ENCODE measurements around the gene MDH1.
"Not testable (repeated sequence)": the region's sequence is repeated elsewhere in the genome, so short reads cannot be mapped to it uniquely, and the experiment has no call there.

Gene MDH1

DNA sequence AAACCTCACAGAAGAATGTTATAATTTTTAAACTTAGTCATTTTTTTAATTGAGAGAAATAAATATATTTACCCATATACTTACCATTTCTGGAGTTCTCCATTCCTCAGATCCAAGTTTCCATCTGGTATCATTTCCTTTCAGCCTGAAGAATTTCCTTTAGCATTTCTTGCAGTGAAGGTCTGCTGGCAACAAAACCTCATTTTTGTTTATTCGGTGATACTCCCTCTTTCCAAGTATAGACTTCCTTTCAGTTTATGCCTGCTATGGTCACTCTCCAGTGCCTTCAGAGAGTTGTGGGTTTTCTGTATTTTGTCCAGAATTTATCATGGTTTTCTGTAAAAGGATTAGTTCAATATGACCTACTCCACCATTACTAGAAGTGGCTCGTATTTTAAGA lies 17.5 kb upstream of the MDH1 start:
- Histone ChIP-seq H3K4me2 (ENCODE audit: insufficient read depth, low read length, poor library complexity, severe bottlenecking) (no peak overlapping the region), H3K9me3 (replicated peaks in 1 of 2; ENCODE audit: control insufficient read depth in 2 of 2, insufficient read depth in 1 of 2, low read depth in 1 of 2, low read length in 2 of 2) (peaks cover 0 to 3% of the 10 kb centered on the region in 2 donors), H3K14ac (ENCODE audit: low read length) (no peak overlapping the region), H2BK15ac (ENCODE audit: low read length) (no peak overlapping the region), H3K4me1 (ENCODE audit: control insufficient read depth in 2 of 2, insufficient read depth in 1 of 2, low read depth in 1 of 2, low read length in 2 of 2) (no peaks in the 10 kb centered on the region), H2BK120ac (ENCODE audit: low read depth, low read length) (no peak overlapping the region), H3K23ac (ENCODE audit: low read depth, low read length, poor library complexity) (no peak overlapping the region), H2AFZ (ENCODE audit: low read length) (no peak overlapping the region), H3K4ac (ENCODE audit: low read length) (no peak overlapping the region), H3K27me3 (ENCODE audit: control insufficient read depth in 3 of 3, insufficient read depth in 3 of 3, low read depth in 1 of 3, low read length in 3 of 3) (no peaks in the 10 kb centered on the region), H3K79me1 (ENCODE audit: low read depth, low read length) (peaks cover 2% of the 10 kb centered on the region), H3K9ac (ENCODE audit: low read depth, low read length, poor library complexity) (no peak overlapping the region), H2AK5ac (ENCODE audit: low read depth, low read length) (no peak overlapping the region), H3K18ac (ENCODE audit: low read length) (no peak overlapping the region), H2BK12ac (ENCODE audit: low read length) (no peak overlapping the region), H3K4me3 (ENCODE audit: low read length in 2 of 2) (no peak overlapping the region), H4K8ac (ENCODE audit: low read depth, low read length) (no peak overlapping the region), H3K27ac (replicated peaks; ENCODE audit: low read length) (no peak overlapping the region), H4K91ac (ENCODE audit: low read depth, low read length, poor library complexity) (no peak overlapping the region), H3K36me3 (replicated peaks in 1 of 2; ENCODE audit: control insufficient read depth in 2 of 2, insufficient read depth in 2 of 2, low read length in 2 of 2) (no peaks in the 10 kb centered on the region), H2BK5ac (ENCODE audit: low read length) (no peak overlapping the region)
- no CpG with 5 or more reads among the region's 2 CpGs for whole genome bisulfite sequencing, 2 donors (ENCODE audit: extremely low coverage in 2 of 2, insufficient read length in 2 of 2, insufficient replicate concordance in 1 of 2)
- no peak for DNase-seq (ENCODE audit: low spot score)

- H2BK120ac ChIP-seq (ENCODE audit: low read depth, low read length): no peak overlapping the region
- H3K4ac ChIP-seq (ENCODE audit: low read length): no peak overlapping the region
- peaks cover 2% of the 10 kb centered on the region for H3K79me1 ChIP-seq (ENCODE audit: low read depth, low read length)
- H3K4me1 ChIP-seq (ENCODE audit: control insufficient read depth in 2 of 2, insufficient read depth in 1 of 2, low read depth in 1 of 2, low read length in 2 of 2): no peaks in the 10 kb centered on the region
- no peak overlapping the region for H3K23ac ChIP-seq (ENCODE audit: low read depth, low read length, poor library complexity)
- no peaks in the 10 kb centered on the region for H3K27me3 ChIP-seq (ENCODE audit: control insufficient read depth in 3 of 3, insufficient read depth in 3 of 3, low read depth in 1 of 3, low read length in 3 of 3)
- no peak overlapping the region for H4K8ac ChIP-seq (ENCODE audit: low read depth, low read length)
- no peak overlapping the region for H4K91ac ChIP-seq (ENCODE audit: low read depth, low read length, poor library complexity)
- no peak overlapping the region for H3K27ac ChIP-seq (replicated peaks; ENCODE audit: low read length)
- H2BK12ac ChIP-seq (ENCODE audit: low read length): no peak overlapping the region
- no peak for DNase-seq (ENCODE audit: low spot score)
- H3K9me3 ChIP-seq (replicated peaks in 1 of 2; ENCODE audit: control insufficient read depth in 2 of 2, insufficient read depth in 1 of 2, low read depth in 1 of 2, low read length in 2 of 2): no peaks in the 10 kb centered on the region
- H3K36me3 ChIP-seq (replicated peaks in 1 of 2; ENCODE audit: control insufficient read depth in 2 of 2, insufficient read depth in 2 of 2, low read length in 2 of 2): no peaks in the 10 kb centered on the region
- no peak overlapping the region for H2BK5ac ChIP-seq (ENCODE audit: low read length)
- H3K18ac ChIP-seq (ENCODE audit: low read length): no peak overlapping the region
- H2AFZ ChIP-seq (ENCODE audit: low read length): no peak overlapping the region
- no peak overlapping the region for H2BK15ac ChIP-seq (ENCODE audit: low read length)
- no peak overlapping the region for H2AK5ac ChIP-seq (ENCODE audit: low read depth, low read length)
- H3K9ac ChIP-seq (ENCODE audit: low read depth, low read length, poor library complexity): no peak overlapping the region
- H3K14ac ChIP-seq (ENCODE audit: low read length): no peak overlapping the region
- no peak overlapping the region for H3K4me2 ChIP-seq (ENCODE audit: insufficient read depth, low read length, poor library complexity, severe bottlenecking)
- no peak overlapping the region for H3K4me3 ChIP-seq (ENCODE audit: low read length in 2 of 2)
- no CpG with 5 or more reads among the region's 2 CpGs for WGBS, 2 donors (ENCODE audit: extremely low coverage in 2 of 2, insufficient read length in 2 of 2, insufficient replicate concordance in 1 of 2)
Observed at GRCh38 chr2:63572001-63572400, 16.8 kb upstream of the MDH1 start.

DNA sequence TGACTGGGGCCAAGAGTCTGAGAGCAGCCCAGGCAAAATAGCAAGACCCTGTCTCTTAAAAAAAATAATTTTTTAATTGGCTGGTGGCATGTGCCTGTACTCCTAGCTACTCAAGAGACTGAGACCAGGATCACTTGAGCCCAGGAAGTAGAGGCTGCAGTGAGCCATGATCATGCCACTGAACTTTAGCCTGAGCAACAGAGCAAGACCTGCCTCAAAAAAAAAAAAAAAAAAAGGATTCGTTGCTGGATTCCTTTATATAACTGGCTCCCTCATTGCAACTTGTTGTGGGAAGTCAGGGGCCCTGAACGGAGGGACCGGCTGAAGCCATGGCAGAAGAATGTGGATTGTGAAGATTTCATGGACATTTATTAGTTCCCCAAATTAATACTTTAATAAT lies 15.7 kb upstream of the MDH1 start:
- not testable (repeated sequence) for H3K4me1 ChIP-seq (ENCODE audit: control insufficient read depth in 2 of 2, insufficient read depth in 1 of 2, low read depth in 1 of 2, low read length in 2 of 2); H3K18ac ChIP-seq (ENCODE audit: low read length)

DNA sequence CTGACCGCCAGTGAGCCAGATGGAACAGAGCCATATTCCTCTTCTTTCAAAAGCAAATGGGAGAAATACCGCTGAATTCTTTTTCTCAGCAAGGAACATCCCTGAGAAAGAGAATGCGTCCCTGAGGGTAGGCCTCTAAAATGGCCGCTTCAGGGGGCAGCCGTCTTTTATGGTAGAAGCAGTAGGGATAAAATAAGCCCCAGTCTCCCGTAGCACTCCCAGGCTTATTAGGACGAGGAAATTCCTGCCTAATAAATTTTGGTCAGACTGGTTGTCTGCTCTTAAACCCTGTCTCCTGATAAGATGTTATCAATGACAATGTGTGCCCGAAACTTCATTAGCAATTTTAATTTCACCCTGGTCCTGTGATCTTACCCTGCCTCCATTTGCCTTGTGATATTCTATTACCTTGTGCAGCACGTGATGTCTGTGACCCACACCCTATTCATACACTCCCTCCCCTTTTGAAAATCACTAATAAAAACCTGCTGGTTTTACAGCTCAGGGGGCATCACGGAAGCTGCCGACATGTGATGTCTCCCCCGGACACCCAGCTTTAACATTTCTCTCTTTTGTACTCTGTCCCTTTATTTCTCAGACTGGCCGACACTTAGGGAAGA lies 14.9 kb upstream of the MDH1 start:
- H4K8ac ChIP-seq (ENCODE audit: low read depth, low read length); H2AFZ ChIP-seq (ENCODE audit: low read length); H3K14ac ChIP-seq (ENCODE audit: low read length); H3K27me3 ChIP-seq (ENCODE audit: control insufficient read depth in 3 of 3, insufficient read depth in 3 of 3, low read depth in 1 of 3, low read length in 3 of 3); H2BK120ac ChIP-seq (ENCODE audit: low read depth, low read length); H3K4me1 ChIP-seq (ENCODE audit: control insufficient read depth in 2 of 2, insufficient read depth in 1 of 2, low read depth in 1 of 2, low read length in 2 of 2); H3K23ac ChIP-seq (ENCODE audit: low read depth, low read length, poor library complexity); H3K9me3 ChIP-seq (replicated peaks in 1 of 2; ENCODE audit: control insufficient read depth in 2 of 2, insufficient read depth in 1 of 2, low read depth in 1 of 2, low read length in 2 of 2); DNase-seq (ENCODE audit: low spot score); H3K27ac ChIP-seq (replicated peaks; ENCODE audit: low read length); H3K79me1 ChIP-seq (ENCODE audit: low read depth, low read length); H3K9ac ChIP-seq (ENCODE audit: low read depth, low read length, poor library complexity); H3K4me2 ChIP-seq (ENCODE audit: insufficient read depth, low read length, poor library complexity, severe bottlenecking); H3K4me3 ChIP-seq (ENCODE audit: low read length in 2 of 2); H3K36me3 ChIP-seq (replicated peaks in 1 of 2; ENCODE audit: control insufficient read depth in 2 of 2, insufficient read depth in 2 of 2, low read length in 2 of 2); H4K91ac ChIP-seq (ENCODE audit: low read depth, low read length, poor library complexity); H2BK15ac ChIP-seq (ENCODE audit: low read length); H2BK5ac ChIP-seq (ENCODE audit: low read length); H2AK5ac ChIP-seq (ENCODE audit: low read depth, low read length); H3K4ac ChIP-seq (ENCODE audit: low read length); H3K18ac ChIP-seq (ENCODE audit: low read length); H2BK12ac ChIP-seq (ENCODE audit: low read length): not testable (repeated sequence)
- no CpG with 5 or more reads among the region's 13 CpGs for WGBS, 2 donors (ENCODE audit: extremely low coverage in 2 of 2, insufficient read length in 2 of 2, insufficient replicate concordance in 1 of 2)

More for the DNA sequence above, 15.7 kb upstream of the MDH1 start:
- not testable (repeated sequence) for H3K9ac ChIP-seq (ENCODE audit: low read depth, low read length, poor library complexity); H3K4ac ChIP-seq (ENCODE audit: low read length); H3K27ac ChIP-seq (replicated peaks; ENCODE audit: low read length); DNase-seq (ENCODE audit: low spot score); H3K79me1 ChIP-seq (ENCODE audit: low read depth, low read length); H2BK12ac ChIP-seq (ENCODE audit: low read length); H2AFZ ChIP-seq (ENCODE audit: low read length); H4K8ac ChIP-seq (ENCODE audit: low read depth, low read length); H3K23ac ChIP-seq (ENCODE audit: low read depth, low read length, poor library complexity); H2BK5ac ChIP-seq (ENCODE audit: low read length); H2BK120ac ChIP-seq (ENCODE audit: low read depth, low read length); H2BK15ac ChIP-seq (ENCODE audit: low read length); H3K27me3 ChIP-seq (ENCODE audit: control insufficient read depth in 3 of 3, insufficient read depth in 3 of 3, low read depth in 1 of 3, low read length in 3 of 3); H2AK5ac ChIP-seq (ENCODE audit: low read depth, low read length); H3K4me3 ChIP-seq (ENCODE audit: low read length in 2 of 2); H3K14ac ChIP-seq (ENCODE audit: low read length); H3K36me3 ChIP-seq (replicated peaks in 1 of 2; ENCODE audit: control insufficient read depth in 2 of 2, insufficient read depth in 2 of 2, low read length in 2 of 2); H3K9me3 ChIP-seq (replicated peaks in 1 of 2; ENCODE audit: control insufficient read depth in 2 of 2, insufficient read depth in 1 of 2, low read depth in 1 of 2, low read length in 2 of 2); H3K4me2 ChIP-seq (ENCODE audit: insufficient read depth, low read length, poor library complexity, severe bottlenecking); H4K91ac ChIP-seq (ENCODE audit: low read depth, low read length, poor library complexity)
- no CpG with 5 or more reads among the region's 3 CpGs for WGBS, 2 donors (ENCODE audit: extremely low coverage in 2 of 2, insufficient read length in 2 of 2, insufficient replicate concordance in 1 of 2)

Measured in neuronal stem cell (in vitro differentiated cells).